Stimulated activated CD8-positive, alpha-beta memory T cell treated with anti-CD3 and anti-CD28 coated beads, Interleukin-4, amount 100 ng/mL, for 24 hours (primary cell): ENCODE measurements around the gene NTSR2.

Source experiments
- DNase-seq: peaks from one replicate; pipeline ENCODE4 v3.0.0-alpha.2; 2020; ENCODE audit warnings: low read depth

The NTSR2 gene

GRCh38 chr2:11657646-11658045 lies 12.3 kb downstream of the NTSR2 start:
- no peak for DNase-seq

- no peak for DNase-seq
These were observed 12.8 kb downstream of the NTSR2 start for GRCh38 chr2:11657195-11657594.

- no peak for DNase-seq
These were observed 13.3 kb downstream of the NTSR2 start for GRCh38 chr2:11656671-11657101.

GRCh38 chr2:11656252-11656651 lies 13.7 kb downstream of the NTSR2 start:
- no peak for DNase-seq

- no peak for DNase-seq
These were observed 14.5 kb downstream of the NTSR2 start for GRCh38 chr2:11655495-11655894.

GRCh38 chr2:11652553-11652952 lies 17.4 kb downstream of the NTSR2 start:
- no peak for DNase-seq

- DNase-seq = no peak
These were observed 18.0 kb downstream of the NTSR2 start for GRCh38 chr2:11651856-11652548.

GRCh38 chr2:11649093-11649492 lies 20.9 kb downstream of the NTSR2 start:
- DNase-seq = no peak

- no peak for DNase-seq
These were observed 22.0 kb downstream of the NTSR2 start for GRCh38 chr2:11647834-11648600.

GRCh38 chr2:11646530-11646929 lies 23.5 kb downstream of the NTSR2 start:
- no peak for DNase-seq

- DNase-seq = no peak
These were observed 25.7 kb downstream of the NTSR2 start for GRCh38 chr2:11644293-11644692.

GRCh38 chr2:11642972-11643371 lies 27.0 kb downstream of the NTSR2 start:
- DNase-seq = no peak

- DNase-seq = no peak
These were observed 29.9 kb downstream of the NTSR2 start for GRCh38 chr2:11640132-11640531.

- DNase-seq = no peak
These were observed 30.5 kb downstream of the NTSR2 start for GRCh38 chr2:11639503-11639902.

GRCh38 chr2:11637546-11637945 lies 32.4 kb downstream of the NTSR2 start:
- no peak for DNase-seq

GRCh38 chr2:11636593-11637295 lies 33.3 kb downstream of the NTSR2 start:
- DNase-seq = no peak

- no peak for DNase-seq
These were observed 34.9 kb downstream of the NTSR2 start for GRCh38 chr2:11635141-11635540.

- DNase-seq = no peak
These were observed 35.4 kb downstream of the NTSR2 start for GRCh38 chr2:11634584-11634983.

- DNase-seq = no peak
These were observed 36.0 kb downstream of the NTSR2 start for GRCh38 chr2:11633923-11634478.

- DNase-seq = no peak
These were observed 38.5 kb downstream of the NTSR2 start for GRCh38 chr2:11631462-11631861.

- DNase-seq = no peak
These were observed 39.1 kb downstream of the NTSR2 start for GRCh38 chr2:11630855-11631254.

GRCh38 chr2:11629851-11630250 lies 40.1 kb downstream of the NTSR2 start:
- DNase-seq = no peak

- DNase-seq = no peak
These were observed 40.8 kb downstream of the NTSR2 start for GRCh38 chr2:11629215-11629614.
